Dermis blood vessel endothelial cell (primary cell): ENCODE results near the gene CLEC4G. TPM values are rescaled to one million over a fixed set of nuclear protein-coding genes. Genes with fewer than 3 reads are reported as not detected.
"Not testable (repeated sequence)": the region's sequence is repeated elsewhere in the genome, so short reads cannot be mapped to it uniquely, and the experiment has no call there.

ENCODE experiments used
- DNase-seq: peaks from one replicate; pipeline ENCODE4 v3.0.0; 2010
- total RNA-seq: library from RNA; depleted of rRNA; stranded (reverse); fragments of >200 nt; gene quantifications from 2 replicates; pipeline ENCODE4 v1.2.3, GENCODE V29; 2014

The CLEC4G gene
- total RNA-seq, 1 donor from 2014 or later, result not detected

- DNase-seq, result not testable (repeated sequence)
These were observed 14.4 kb upstream of the CLEC4G start for GRCh38 chr19:7746306-7746705.

GRCh38 chr19:7744871-7745650, 13.2 kb upstream of the CLEC4G start:
- DNase-seq, result no peak

GRCh38 chr19:7744199-7744786, 12.4 kb upstream of the CLEC4G start:
- DNase-seq, result no peak

GRCh38 chr19:7743425-7743841, 11.5 kb upstream of the CLEC4G start:
- no peak for DNase-seq

GRCh38 chr19:7742991-7743390, 11.1 kb upstream of the CLEC4G start:
- DNase-seq, result no peak

- DNase-seq, result no peak
These were observed 10.7 kb upstream of the CLEC4G start for GRCh38 chr19:7742575-7742974.

- no peak for DNase-seq
These were observed 8.8 kb upstream of the CLEC4G start for GRCh38 chr19:7740682-7741054.

GRCh38 chr19:7739801-7740681, 8.1 kb upstream of the CLEC4G start:
- DNase-seq, result no peak

- no peak for DNase-seq
These were observed 7.4 kb upstream of the CLEC4G start for GRCh38 chr19:7739211-7739755.

GRCh38 chr19:7738023-7738422, 6.1 kb upstream of the CLEC4G start:
- DNase-seq, result no peak

GRCh38 chr19:7737215-7737614, 5.3 kb upstream of the CLEC4G start:
- DNase-seq, result no peak

- DNase-seq, result no peak
These were observed 4.2 kb upstream of the CLEC4G start for GRCh38 chr19:7736148-7736547.

- no peak for DNase-seq
These were observed 2.6 kb upstream of the CLEC4G start for GRCh38 chr19:7734220-7735203.

GRCh38 chr19:7733376-7733775, 1.5 kb upstream of the CLEC4G start:
- no peak for DNase-seq

GRCh38 chr19:7731615-7732014, 295 bp downstream of the CLEC4G start:
- DNase-seq, result no peak

GRCh38 chr19:7731218-7731595, 703 bp downstream of the CLEC4G start:
- DNase-seq, result no peak

GRCh38 chr19:7730286-7731217, 1.4 kb downstream of the CLEC4G start:
- no peak for DNase-seq

- DNase-seq, result no peak
These were observed 2.1 kb downstream of the CLEC4G start for GRCh38 chr19:7729831-7730285.

GRCh38 chr19:7729211-7729610, 2.7 kb downstream of the CLEC4G start:
- DNase-seq, result no peak

GRCh38 chr19:7725791-7726190, 6.1 kb downstream of the CLEC4G start:
- no peak for DNase-seq

- DNase-seq, result no peak
These were observed 9.7 kb downstream of the CLEC4G start for GRCh38 chr19:7722231-7722651.
